ENCODE measurements around the gene MGAT1. TPM values are rescaled to one million over a fixed set of nuclear protein-coding genes. Genes with fewer than 3 reads are reported as not detected.

The MGAT1 gene
- total and polyA plus RNA-seq, 2 of the 8 experiments (the other 6 are each of a cell fraction or from before 2014, with no cell fraction given): 66.8 to 77.0 TPM

DNA sequence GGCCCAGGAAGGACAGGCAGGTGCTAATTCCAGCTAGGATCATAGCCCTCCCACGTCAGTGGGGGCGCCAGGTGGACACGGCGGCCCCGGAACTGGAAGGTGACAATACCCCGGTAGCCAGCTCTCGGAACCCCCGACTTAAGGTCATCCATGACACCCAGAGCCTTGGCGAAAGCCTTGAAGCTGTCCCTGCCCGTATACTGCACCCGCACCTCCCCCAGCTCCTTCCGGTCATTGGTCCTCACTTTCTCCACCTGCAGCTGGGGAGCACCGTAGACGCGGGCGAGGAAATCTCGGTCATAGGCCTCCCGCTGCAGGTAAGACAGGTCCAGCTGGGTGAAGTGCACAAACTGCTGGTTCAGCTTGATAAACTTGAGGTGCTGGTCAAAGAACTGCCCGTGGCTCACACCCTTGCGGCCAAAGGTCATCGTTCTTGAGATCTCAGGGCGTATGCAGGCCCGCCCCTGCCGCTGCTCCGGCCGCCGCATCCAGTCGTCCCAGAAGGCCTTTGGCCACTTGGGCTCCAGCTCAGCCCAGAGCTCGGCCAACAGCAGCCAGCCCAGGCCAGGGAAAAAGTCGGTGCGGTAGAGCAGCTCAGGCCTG is 10.9 kb downstream of the MGAT1 start (continued):
- TF ChIP-seq SIN3A (conservative IDR thresholded peaks at IDR 0.05 in 1 of 2, IDR thresholded peaks at IDR 0.05 in 1 of 2; ENCODE audit: low read depth in 1 of 2, low read length in 2 of 2): no peak
- TF ChIP-seq, protein P1, sequence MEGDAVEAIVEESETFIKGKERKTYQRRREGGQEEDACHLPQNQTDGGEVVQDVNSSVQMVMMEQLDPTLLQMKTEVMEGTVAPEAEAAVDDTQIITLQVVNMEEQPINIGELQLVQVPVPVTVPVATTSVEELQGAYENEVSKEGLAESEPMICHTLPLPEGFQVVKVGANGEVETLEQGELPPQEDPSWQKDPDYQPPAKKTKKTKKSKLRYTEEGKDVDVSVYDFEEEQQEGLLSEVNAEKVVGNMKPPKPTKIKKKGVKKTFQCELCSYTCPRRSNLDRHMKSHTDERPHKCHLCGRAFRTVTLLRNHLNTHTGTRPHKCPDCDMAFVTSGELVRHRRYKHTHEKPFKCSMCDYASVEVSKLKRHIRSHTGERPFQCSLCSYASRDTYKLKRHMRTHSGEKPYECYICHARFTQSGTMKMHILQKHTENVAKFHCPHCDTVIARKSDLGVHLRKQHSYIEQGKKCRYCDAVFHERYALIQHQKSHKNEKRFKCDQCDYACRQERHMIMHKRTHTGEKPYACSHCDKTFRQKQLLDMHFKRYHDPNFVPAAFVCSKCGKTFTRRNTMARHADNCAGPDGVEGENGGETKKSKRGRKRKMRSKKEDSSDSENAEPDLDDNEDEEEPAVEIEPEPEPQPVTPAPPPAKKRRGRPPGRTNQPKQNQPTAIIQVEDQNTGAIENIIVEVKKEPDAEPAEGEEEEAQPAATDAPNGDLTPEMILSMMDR (IDR thresholded peaks at IDR 0.05; ENCODE audit: control extremely low read depth in 1 of 3, insufficient read depth in 1 of 3, low read depth in 1 of 3, low read length in 3 of 3): no peak
